ENCODE measurements around the gene FGFR2.

GRCh38 chr10:121459279-121459621 is 139.0 kb downstream of the FGFR2 start:
- no peak for TF ChIP-seq EZH2 (IDR thresholded peaks at IDR 0.05; ENCODE audit: borderline replicate concordance, low read length)
- TF ChIP-seq, protein P1, sequence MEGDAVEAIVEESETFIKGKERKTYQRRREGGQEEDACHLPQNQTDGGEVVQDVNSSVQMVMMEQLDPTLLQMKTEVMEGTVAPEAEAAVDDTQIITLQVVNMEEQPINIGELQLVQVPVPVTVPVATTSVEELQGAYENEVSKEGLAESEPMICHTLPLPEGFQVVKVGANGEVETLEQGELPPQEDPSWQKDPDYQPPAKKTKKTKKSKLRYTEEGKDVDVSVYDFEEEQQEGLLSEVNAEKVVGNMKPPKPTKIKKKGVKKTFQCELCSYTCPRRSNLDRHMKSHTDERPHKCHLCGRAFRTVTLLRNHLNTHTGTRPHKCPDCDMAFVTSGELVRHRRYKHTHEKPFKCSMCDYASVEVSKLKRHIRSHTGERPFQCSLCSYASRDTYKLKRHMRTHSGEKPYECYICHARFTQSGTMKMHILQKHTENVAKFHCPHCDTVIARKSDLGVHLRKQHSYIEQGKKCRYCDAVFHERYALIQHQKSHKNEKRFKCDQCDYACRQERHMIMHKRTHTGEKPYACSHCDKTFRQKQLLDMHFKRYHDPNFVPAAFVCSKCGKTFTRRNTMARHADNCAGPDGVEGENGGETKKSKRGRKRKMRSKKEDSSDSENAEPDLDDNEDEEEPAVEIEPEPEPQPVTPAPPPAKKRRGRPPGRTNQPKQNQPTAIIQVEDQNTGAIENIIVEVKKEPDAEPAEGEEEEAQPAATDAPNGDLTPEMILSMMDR (conservative IDR thresholded peaks at IDR 0.05 in 1 of 2, IDR thresholded peaks at IDR 0.05 in 1 of 2; ENCODE audit: extremely low read depth in 1 of 2, insufficient read depth in 1 of 2, low read depth in 1 of 2, low read length in 2 of 2) = no peak

Measured in mammary epithelial cell (primary cell).